HUES6 (cell line): Measurements from ENCODE around the gene OR52N5.
A peak's percentile ranks its signal among the peaks of the same experiment; 100 is the strongest.

Experiments used
- H3K27ac ChIP-seq: 2 replicates; pipeline ENCODE4 v1.7.0; 2013; ENCODE audit warnings: low read depth, mild to moderate bottlenecking, low read length, inconsistent platforms
- H3K27me3 ChIP-seq: 2 replicates; pipeline ENCODE4 v1.6.1; 2013; ENCODE audit warnings: low read length; ENCODE audit not compliant: control insufficient read depth, insufficient read depth
- H3K36me3 ChIP-seq: 2 replicates; pipeline ENCODE4 v1.6.1; 2013; ENCODE audit warnings: low read length; ENCODE audit not compliant: control insufficient read depth, insufficient read depth
- H3K4me1 ChIP-seq: 2 replicates; pipeline ENCODE4 v1.6.1; 2013; ENCODE audit warnings: low read length; ENCODE audit not compliant: control insufficient read depth, insufficient read depth
- H3K4me3 ChIP-seq: 2 replicates; pipeline ENCODE4 v1.5.1; 2013; ENCODE audit warnings: low read depth, low read length
- H3K9ac ChIP-seq: one replicate; pipeline ENCODE4 v1.6.1; 2013; ENCODE audit warnings: mild to moderate bottlenecking, low read length
- H3K9me3 ChIP-seq: 2 replicates; pipeline ENCODE4 v1.6.1; 2013; ENCODE audit warnings: low read depth, low read length; ENCODE audit not compliant: control insufficient read depth, insufficient read depth

OR52N5 gene

GRCh38 chr11:5783255-5783654, at the start of gene OR52N5:
Gene OR52N5, minus strand, starts transcription at chr11:5783355. Its CDS starts 4,721 bp downstream, at chr11:5778634.
- no peaks in the 10 kb centered on the region for H3K36me3 ChIP-seq
- no peak within 1 kb of the TSS for H3K27ac ChIP-seq
- no peak within 1 kb of the TSS for H3K4me3 ChIP-seq
- no peaks in the 10 kb centered on the region for H3K9me3 ChIP-seq
- H3K4me1 ChIP-seq: no peaks in the 10 kb centered on the region
- no peaks in the 10 kb centered on the region for H3K27me3 ChIP-seq
- H3K9ac ChIP-seq: no peak within 1 kb of the TSS

GRCh38 chr11:5831196-5831829, 48.2 kb upstream of the OR52N5 start:
- H3K9ac ChIP-seq: peak overlapping the region; percentile 53
- H3K9me3 ChIP-seq: peaks cover 6% of the 10 kb centered on the region; the same call in 1 of the 2 replicates
- no peak overlapping the region for H3K4me3 ChIP-seq
- no peaks in the 10 kb centered on the region for H3K27me3 ChIP-seq
- H3K27ac ChIP-seq: peak overlapping the region; percentile 53; the same call in 1 of the 2 replicates
- H3K36me3 ChIP-seq: no peaks in the 10 kb centered on the region
- peaks cover 14% of the 10 kb centered on the region; the same call in 1 of the 2 replicates for H3K4me1 ChIP-seq

DNA sequence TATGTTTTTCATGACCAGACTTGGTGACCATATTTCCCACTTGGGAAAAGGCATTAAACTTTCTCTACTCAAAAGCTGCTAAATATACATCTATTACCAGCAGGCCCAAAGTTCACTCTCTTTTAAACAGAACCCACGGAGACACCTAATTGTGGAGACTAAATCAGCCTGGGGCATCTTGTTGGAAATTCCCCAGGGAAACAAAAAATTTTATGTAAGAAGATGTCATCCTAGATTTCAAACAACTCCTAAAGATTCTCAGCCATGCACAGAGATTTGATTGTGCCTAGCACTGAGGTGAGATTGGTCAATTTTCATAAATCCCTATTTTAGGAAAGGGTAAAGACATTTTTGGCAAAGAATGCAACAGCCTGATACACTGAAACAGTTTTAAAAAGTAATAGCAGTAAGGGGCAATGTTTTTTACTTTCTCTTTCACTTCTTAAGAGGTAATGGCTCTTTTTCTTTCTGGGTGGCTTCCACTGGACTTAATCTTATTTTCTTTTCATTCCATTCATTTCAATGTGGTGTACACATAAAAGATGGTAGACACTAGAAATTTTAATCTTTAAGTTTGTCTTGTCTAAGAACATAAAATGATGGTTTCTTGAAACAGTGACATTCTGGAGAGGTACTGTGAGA, 35.2 kb upstream of the OR52N5 start:
- no peaks in the 10 kb centered on the region for H3K4me1 ChIP-seq
- no peak overlapping the region for H3K27ac ChIP-seq
- H3K9ac ChIP-seq: no peak overlapping the region
- H3K27me3 ChIP-seq: no peaks in the 10 kb centered on the region
- H3K9me3 ChIP-seq: no peaks in the 10 kb centered on the region
- H3K36me3 ChIP-seq: no peaks in the 10 kb centered on the region
- H3K4me3 ChIP-seq: no peak overlapping the region

DNA sequence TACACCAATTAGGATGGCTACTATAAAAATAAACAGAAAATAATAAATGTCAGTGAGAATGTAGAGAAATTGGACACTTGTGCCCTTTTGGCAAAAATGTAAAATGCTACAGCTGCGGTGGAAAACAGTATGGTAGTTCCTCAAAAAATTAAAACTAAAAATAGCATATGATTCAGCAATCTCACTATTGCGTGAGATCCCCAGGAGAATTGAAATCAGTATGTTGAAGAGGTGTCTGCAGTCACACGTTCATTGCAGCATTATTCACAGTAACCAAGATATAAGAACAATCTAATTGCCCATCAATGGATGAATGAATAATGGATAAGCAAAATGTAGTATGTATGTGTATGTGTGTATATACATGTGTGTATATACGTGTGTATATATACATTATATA, 32.4 kb upstream of the OR52N5 start:
- Histone ChIP-seq H3K36me3 (no peaks in the 10 kb centered on the region), H3K9me3 (no peaks in the 10 kb centered on the region), H3K4me3 (no peak overlapping the region), H3K9ac (no peak overlapping the region), H3K27ac (no peak overlapping the region), H3K4me1 (no peaks in the 10 kb centered on the region), H3K27me3 (no peaks in the 10 kb centered on the region)

GRCh38 chr11:5809905-5810795, 27.0 kb upstream of the OR52N5 start:
- no peaks in the 10 kb centered on the region for H3K9me3 ChIP-seq
- H3K36me3 ChIP-seq: no peaks in the 10 kb centered on the region
- no peak overlapping the region for H3K27ac ChIP-seq
- H3K4me1 ChIP-seq: no peaks in the 10 kb centered on the region
- no peak overlapping the region for H3K4me3 ChIP-seq
- no peaks in the 10 kb centered on the region; the same call in 1 of the 2 replicates for H3K27me3 ChIP-seq
- no peak overlapping the region for H3K9ac ChIP-seq

DNA sequence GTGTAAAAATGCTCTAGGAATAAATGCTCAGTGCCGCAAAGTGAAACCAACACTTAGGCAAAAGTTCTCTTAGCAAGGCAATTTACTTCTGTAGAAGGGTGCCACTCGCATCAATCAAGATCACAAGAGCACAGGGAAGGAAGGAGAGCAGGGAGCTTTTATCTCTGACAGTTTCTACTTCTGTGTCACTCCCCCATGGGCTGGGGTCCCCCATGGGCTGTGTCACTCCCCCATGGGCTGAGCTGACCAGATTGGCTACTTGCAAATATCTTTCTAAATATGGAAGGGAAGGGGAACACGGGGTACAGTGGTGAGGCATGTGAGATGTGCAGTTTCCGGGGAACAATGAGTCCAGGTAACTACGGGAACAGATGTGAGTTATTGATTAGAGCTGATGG, 26.0 kb upstream of the OR52N5 start:
- Histone ChIP-seq H3K36me3 (no peaks in the 10 kb centered on the region), H3K9me3 (peaks cover 2% of the 10 kb centered on the region; the same call in 1 of the 2 replicates), H3K4me1 (no peaks in the 10 kb centered on the region), H3K27me3 (no peaks in the 10 kb centered on the region; the same call in 1 of the 2 replicates), H3K4me3 (peak overlapping the region; percentile 64), H3K9ac (peak overlapping the region; percentile 24), H3K27ac (no peak overlapping the region)

- peak within 1 kb of the TSS; percentile 64 for H3K4me3 ChIP-seq
- no peaks in the 10 kb centered on the region for H3K36me3 ChIP-seq
- no peaks in the 10 kb centered on the region; the same call in 1 of the 2 replicates for H3K27me3 ChIP-seq
- H3K27ac ChIP-seq: no peak within 1 kb of the TSS
- H3K9ac ChIP-seq: peak within 1 kb of the TSS; percentile 24
- no peaks in the 10 kb centered on the region for H3K4me1 ChIP-seq
- H3K9me3 ChIP-seq: peaks cover 6% of the 10 kb centered on the region; the same call in 1 of the 2 replicates
Observed at GRCh38 chr11:5808500-5809121, 25.5 kb upstream of the OR52N5 start, which contains the start of gene OR52N2. Gene OR52N2, plus strand, starts transcription at chr11:5808924. Its CDS starts 11,412 bp downstream, at chr11:5820336.

DNA sequence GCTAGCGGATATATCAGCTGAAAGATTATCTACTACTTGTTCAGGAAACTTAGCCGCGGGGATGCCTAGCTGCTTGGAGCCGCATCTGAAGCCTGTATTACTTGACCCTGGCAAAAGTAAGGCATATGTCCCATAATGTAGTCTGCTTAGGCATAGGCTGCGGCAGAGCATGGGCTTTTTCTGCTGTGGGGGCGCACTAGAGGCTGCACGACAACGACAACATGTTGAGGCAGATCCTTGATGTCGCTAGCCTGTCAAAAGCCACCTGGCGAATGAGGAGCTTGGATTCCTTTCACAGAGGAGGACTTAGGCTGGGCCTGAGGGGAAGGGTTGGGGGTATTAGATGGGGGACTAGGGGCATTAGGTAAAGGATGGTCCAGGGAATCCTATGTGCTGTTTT, 24.4 kb upstream of the OR52N5 start:
- H3K9ac ChIP-seq: no peak overlapping the region
- no peaks in the 10 kb centered on the region for H3K36me3 ChIP-seq
- H3K4me1 ChIP-seq: no peaks in the 10 kb centered on the region
- H3K27me3 ChIP-seq: no peaks in the 10 kb centered on the region; the same call in 1 of the 2 replicates
- no peak overlapping the region for H3K4me3 ChIP-seq
- no peak overlapping the region for H3K27ac ChIP-seq
- H3K9me3 ChIP-seq: peaks cover 10% of the 10 kb centered on the region; the same call in 1 of the 2 replicates

DNA sequence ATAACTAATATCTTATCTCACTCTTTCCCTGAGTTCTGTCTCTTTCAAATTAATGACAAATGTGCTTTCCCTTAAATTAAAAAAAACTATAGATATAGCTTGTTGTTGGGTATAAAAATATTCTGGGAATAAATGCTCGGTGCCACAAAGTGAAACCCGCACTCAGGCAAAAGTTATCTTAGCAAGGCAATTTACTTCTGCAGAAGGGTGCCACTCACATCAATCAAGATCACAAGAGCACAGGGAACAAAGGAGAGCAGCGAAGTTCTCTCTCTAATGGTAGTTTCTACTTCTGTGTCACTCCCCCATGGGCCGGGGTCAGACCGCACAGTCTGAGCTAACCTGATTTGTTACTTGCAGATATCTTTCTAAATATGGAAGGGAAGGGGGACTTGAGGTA, 20.8 kb upstream of the OR52N5 start:
- peaks cover 10% of the 10 kb centered on the region; the same call in 1 of the 2 replicates for H3K9me3 ChIP-seq
- no peaks in the 10 kb centered on the region for H3K4me1 ChIP-seq
- no peak overlapping the region for H3K9ac ChIP-seq
- no peak overlapping the region for H3K4me3 ChIP-seq
- no peaks in the 10 kb centered on the region for H3K36me3 ChIP-seq
- no peaks in the 10 kb centered on the region for H3K27me3 ChIP-seq
- H3K27ac ChIP-seq: no peak overlapping the region

DNA sequence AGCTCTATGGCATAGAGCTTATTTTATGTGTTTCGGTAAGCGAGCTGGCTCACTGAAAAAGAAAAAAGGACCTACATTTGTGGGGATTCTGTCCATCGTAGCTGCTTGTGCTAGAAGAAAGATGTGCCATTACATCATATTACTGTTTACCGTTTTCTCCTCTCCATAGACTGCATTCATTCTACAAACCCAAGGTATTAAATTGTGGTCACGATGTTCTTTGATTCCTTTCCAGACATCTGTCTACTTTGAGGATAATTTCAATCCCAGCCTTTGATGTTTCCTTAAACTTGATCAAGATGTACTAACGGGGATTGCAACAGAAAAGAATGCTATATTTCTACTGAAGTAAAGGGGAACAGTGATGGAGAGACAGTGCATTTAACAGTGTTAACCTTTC, 13.4 kb upstream of the OR52N5 start:
- Histone ChIP-seq H3K36me3 (no peaks in the 10 kb centered on the region), H3K27me3 (no peaks in the 10 kb centered on the region), H3K9me3 (no peaks in the 10 kb centered on the region), H3K9ac (no peak overlapping the region), H3K27ac (no peak overlapping the region), H3K4me3 (no peak overlapping the region), H3K4me1 (no peaks in the 10 kb centered on the region)
